ENCODE data around the gene TMEM176A. TPM values are rescaled to one million over a fixed set of nuclear protein-coding genes. Genes with fewer than 3 reads are reported as not detected.

Gene TMEM176A
- total and polyA plus RNA-seq, 2 donors (not counting 1 experiment from before 2014, with no cell fraction given) = 0.12 to 14.2 TPM

DNA sequence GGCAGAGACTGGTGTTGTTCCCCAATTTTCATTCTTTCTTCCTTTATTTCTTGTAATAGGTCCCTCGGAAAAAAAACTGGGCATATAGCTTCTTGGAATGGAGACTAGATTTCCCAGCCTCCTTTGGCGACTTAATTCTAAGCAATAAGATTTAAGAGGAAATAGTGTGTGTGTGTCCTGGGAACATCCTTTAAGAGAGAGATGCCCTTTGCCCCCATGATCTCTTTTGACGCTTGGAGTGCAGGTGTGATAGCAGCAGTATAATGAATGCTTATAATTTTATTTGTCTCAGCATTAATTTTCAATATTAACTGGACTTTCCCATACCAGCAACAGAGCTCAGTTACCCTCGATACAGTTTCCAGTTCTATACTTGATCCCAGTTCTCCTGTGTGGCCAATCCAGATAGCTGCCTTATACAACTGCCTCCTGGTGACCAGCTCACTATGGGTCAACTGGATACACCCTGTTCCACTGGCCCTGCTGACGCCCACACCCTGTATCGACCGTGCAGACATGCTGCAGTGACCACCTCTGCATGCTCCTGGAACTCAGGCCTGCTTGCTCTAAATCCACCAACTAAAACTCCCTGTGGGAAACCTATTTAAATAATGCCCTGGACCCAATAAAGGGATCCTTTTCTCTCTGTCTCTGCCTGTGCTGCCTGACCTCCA, 13.9 kb downstream of the TMEM176A start:
- Histone ChIP-seq H3K4me1 (ENCODE audit: control insufficient read depth, extremely low read depth, insufficient read depth, low read length) (no peaks in the 10 kb centered on the region), H3K79me2 (ENCODE audit: control insufficient read depth, insufficient read depth, low read length) (no peaks in the 10 kb centered on the region), H3K27ac (ENCODE audit: insufficient read depth, low read length) (no peak overlapping the region), H3K9me3 (ENCODE audit: control insufficient read depth, insufficient read depth, low read depth, low read length) (no peaks in the 10 kb centered on the region), H3K4me3 (replicated peaks in 1 of 4; ENCODE audit: control extremely low read depth in 1 of 4, insufficient read depth in 1 of 4, low read depth in 3 of 4, low read length in 4 of 4) (no peak overlapping the region), H3K27me3 (ENCODE audit: control insufficient read depth, insufficient read depth, low read length) (no peaks in the 10 kb centered on the region), H2AFZ (ENCODE audit: low read length) (no peak overlapping the region), H4K20me1 (ENCODE audit: control insufficient read depth, extremely low read depth, insufficient read depth, low read length) (no peaks in the 10 kb centered on the region), H3K36me3 (ENCODE audit: control insufficient read depth, insufficient read depth, low read length) (no peaks in the 10 kb centered on the region), H3K4me2 (ENCODE audit: extremely low read depth, insufficient read depth, low read length) (no peak overlapping the region), H3K9ac (ENCODE audit: insufficient read depth, low read length) (no peak overlapping the region)
- DNase-seq (ENCODE audit: low read depth in 2 of 2) = no peak
- TF ChIP-seq CTCF (conservative IDR thresholded peaks at IDR 0.05 in 1 of 2, IDR thresholded peaks at IDR 0.05 in 1 of 2; ENCODE audit: low read depth in 1 of 2, low read length in 2 of 2) (no peak), EZH2 (IDR thresholded peaks at IDR 0.05; ENCODE audit: low read length, missing control alignments) (no peak)

DNA sequence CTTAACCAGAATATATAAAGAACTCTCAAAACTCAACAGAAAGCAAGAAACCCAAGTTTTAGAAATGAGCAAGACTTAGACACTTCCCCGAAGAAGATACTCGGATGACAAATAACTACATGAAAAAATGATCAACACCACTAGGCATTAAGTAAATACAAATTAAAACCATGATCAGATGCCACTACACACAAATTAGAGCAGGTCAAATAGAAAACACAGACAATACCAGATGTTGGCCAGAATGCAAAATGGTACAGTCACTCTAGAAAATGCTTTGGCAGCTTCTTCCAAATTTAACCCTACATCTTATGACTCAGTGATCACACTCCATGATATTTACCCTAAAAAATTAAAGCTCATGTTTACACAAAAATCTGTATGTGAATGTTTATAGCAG, 18.4 kb downstream of the TMEM176A start:
- Histone ChIP-seq H3K4me3 (replicated peaks in 1 of 4; ENCODE audit: control extremely low read depth in 1 of 4, insufficient read depth in 1 of 4, low read depth in 3 of 4, low read length in 4 of 4) (no peak overlapping the region), H3K36me3 (ENCODE audit: control insufficient read depth, insufficient read depth, low read length) (no peaks in the 10 kb centered on the region), H3K9ac (ENCODE audit: insufficient read depth, low read length) (no peak overlapping the region), H3K79me2 (ENCODE audit: control insufficient read depth, insufficient read depth, low read length) (no peaks in the 10 kb centered on the region), H3K27ac (ENCODE audit: insufficient read depth, low read length) (no peak overlapping the region), H3K4me2 (ENCODE audit: extremely low read depth, insufficient read depth, low read length) (no peak overlapping the region), H3K4me1 (ENCODE audit: control insufficient read depth, extremely low read depth, insufficient read depth, low read length) (no peaks in the 10 kb centered on the region), H2AFZ (ENCODE audit: low read length) (no peak overlapping the region), H3K27me3 (ENCODE audit: control insufficient read depth, insufficient read depth, low read length) (no peaks in the 10 kb centered on the region), H3K9me3 (ENCODE audit: control insufficient read depth, insufficient read depth, low read depth, low read length) (no peaks in the 10 kb centered on the region), H4K20me1 (ENCODE audit: control insufficient read depth, extremely low read depth, insufficient read depth, low read length) (no peaks in the 10 kb centered on the region)
- DNase-seq (ENCODE audit: low read depth in 2 of 2) = no peak
- TF ChIP-seq EZH2 (IDR thresholded peaks at IDR 0.05; ENCODE audit: low read length, missing control alignments) = no peak
- TF ChIP-seq CTCF (conservative IDR thresholded peaks at IDR 0.05 in 1 of 2, IDR thresholded peaks at IDR 0.05 in 1 of 2; ENCODE audit: low read depth in 1 of 2, low read length in 2 of 2) = no peak

DNA sequence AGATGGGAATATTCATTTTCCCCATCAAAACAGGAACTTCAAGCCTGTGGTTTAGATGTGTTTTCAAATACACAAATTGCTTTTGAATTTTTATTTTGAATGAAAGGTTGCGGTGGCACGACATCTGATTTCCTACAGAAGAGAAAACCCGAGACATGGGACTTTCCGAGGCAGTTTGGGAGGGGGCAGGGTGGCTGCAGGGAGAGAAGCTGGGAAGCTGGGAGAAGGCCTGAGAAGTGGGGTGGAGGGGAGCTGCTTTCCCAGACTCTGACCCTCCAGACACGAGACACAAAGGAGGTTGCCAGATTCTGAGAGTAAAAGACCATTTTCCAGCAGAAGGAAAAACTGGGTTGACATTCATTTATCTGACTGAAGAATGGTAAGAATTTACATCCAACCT, 19.6 kb downstream of the TMEM176A start:
- H3K9me3 ChIP-seq (ENCODE audit: control insufficient read depth, insufficient read depth, low read depth, low read length) = no peaks in the 10 kb centered on the region
- no peak for TF ChIP-seq CTCF (conservative IDR thresholded peaks at IDR 0.05 in 1 of 2, IDR thresholded peaks at IDR 0.05 in 1 of 2; ENCODE audit: low read depth in 1 of 2, low read length in 2 of 2)
- no peak for TF ChIP-seq EZH2 (IDR thresholded peaks at IDR 0.05; ENCODE audit: low read length, missing control alignments)
- H3K9ac ChIP-seq (ENCODE audit: insufficient read depth, low read length) = no peak overlapping the region
- no peaks in the 10 kb centered on the region for H3K79me2 ChIP-seq (ENCODE audit: control insufficient read depth, insufficient read depth, low read length)
- H2AFZ ChIP-seq (ENCODE audit: low read length) = no peak overlapping the region
- no peaks in the 10 kb centered on the region for H3K27me3 ChIP-seq (ENCODE audit: control insufficient read depth, insufficient read depth, low read length)
- no peaks in the 10 kb centered on the region for H3K36me3 ChIP-seq (ENCODE audit: control insufficient read depth, insufficient read depth, low read length)
- no peaks in the 10 kb centered on the region for H3K4me1 ChIP-seq (ENCODE audit: control insufficient read depth, extremely low read depth, insufficient read depth, low read length)
- no peaks in the 10 kb centered on the region for H4K20me1 ChIP-seq (ENCODE audit: control insufficient read depth, extremely low read depth, insufficient read depth, low read length)
- H3K4me3 ChIP-seq (replicated peaks in 1 of 4; ENCODE audit: control extremely low read depth in 1 of 4, insufficient read depth in 1 of 4, low read depth in 3 of 4, low read length in 4 of 4) = no peak overlapping the region
- no peak overlapping the region for H3K4me2 ChIP-seq (ENCODE audit: extremely low read depth, insufficient read depth, low read length)
- no peak overlapping the region for H3K27ac ChIP-seq (ENCODE audit: insufficient read depth, low read length)
- no peak for DNase-seq (ENCODE audit: low read depth in 2 of 2)
